Activated effector memory CD4-positive, alpha-beta T cell treated with anti-CD3 and anti-CD28 coated beads, Interleukin-2, amount 50 U/mL, for 16 hours (primary cell): ENCODE data around the gene CA7.

Source experiments
- DNase-seq: peaks from one replicate; pipeline ENCODE4 v3.0.0-alpha.2; 2020

CA7 gene

GRCh38 chr16:66899310-66899944 is 55.2 kb downstream of the CA7 start:
- no peak for DNase-seq

DNA sequence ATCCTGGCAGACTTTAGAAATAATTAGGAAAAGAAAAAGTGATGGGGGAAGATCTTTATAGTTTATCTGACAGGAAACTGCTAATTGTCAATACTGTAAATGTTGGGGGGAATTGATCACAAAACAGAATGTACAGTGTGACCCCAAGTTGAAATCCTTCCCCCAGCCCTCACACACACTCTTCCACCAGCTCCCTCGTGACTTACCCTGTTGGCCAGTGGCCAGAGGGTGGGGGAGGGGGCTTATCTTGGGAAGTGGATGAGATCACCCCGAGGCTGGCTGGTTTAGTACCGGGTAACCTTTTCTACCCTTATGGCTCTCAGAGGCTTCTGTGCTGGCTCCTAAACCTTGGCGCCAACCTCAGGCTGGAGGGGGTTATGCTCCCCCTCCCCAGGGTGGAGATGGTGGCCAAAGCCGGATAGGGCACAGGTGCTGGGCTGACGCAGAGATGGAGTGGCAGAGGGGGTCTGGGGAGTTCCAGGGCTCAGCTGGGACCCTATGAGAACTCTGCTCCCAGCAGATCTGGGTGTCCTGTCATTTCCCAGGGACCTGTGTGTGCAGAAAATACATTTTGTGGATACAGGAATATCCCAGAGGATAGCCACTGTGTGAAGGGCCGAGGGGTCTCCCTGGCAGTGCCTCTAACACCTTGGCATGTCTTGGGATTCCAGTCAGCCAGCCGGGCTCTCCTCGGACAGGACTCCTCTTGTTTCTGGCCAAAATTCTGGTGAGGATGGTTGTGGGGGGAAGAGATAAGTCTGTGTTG is 55.9 kb downstream of the CA7 start:
- no peak for DNase-seq

- DNase-seq = no peak
Observed at GRCh38 chr16:66900721-66901441, 56.7 kb downstream of the CA7 start.

GRCh38 chr16:66901626-66902025 is 57.4 kb downstream of the CA7 start:
- no peak for DNase-seq

- DNase-seq = no peak
Observed at GRCh38 chr16:66902648-66903543, 58.7 kb downstream of the CA7 start.
